Erythroblast (primary cell): ENCODE measurements around the gene SLC18A2.

Experiments
- GATA1 ChIP-seq: IDR thresholded peaks from 2 replicates; pipeline ENCODE4 v1.6.1; 2011; ENCODE audit warnings: low read depth, mild to moderate bottlenecking, control low read depth, low read length, moderate library complexity
- POLR2A ChIP-seq: IDR thresholded peaks from 2 replicates; pipeline ENCODE4 v1.6.1; 2011; ENCODE audit warnings: mild to moderate bottlenecking, low read length

DNA sequence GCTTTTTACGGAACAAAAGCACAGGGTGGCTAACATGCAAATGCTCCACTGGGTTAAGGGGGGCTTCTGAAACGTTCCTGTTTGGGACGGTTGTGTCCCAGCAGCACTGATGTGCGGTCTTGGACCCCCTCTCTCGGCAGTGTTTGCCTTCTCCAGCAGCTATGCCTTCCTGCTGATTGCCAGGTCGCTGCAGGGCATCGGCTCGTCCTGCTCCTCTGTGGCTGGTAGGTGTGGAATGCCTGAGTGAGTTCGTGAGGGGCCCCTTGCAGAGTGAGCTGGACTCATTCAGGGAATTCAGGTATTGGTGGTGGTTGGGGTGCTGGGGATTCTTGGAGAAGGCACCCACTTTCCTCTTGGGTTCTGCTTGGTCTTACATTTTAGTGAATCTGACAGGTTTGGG lies 13.0 kb downstream of the SLC18A2 start:
- TF ChIP-seq POLR2A (no peak), GATA1 (no peak)
